Gastroesophageal sphincter (tissue), 3 donors: ENCODE measurements around the gene CTXND1.

Experiments used
- EP300 ChIP-seq: sonication (generic); formaldehyde crosslinking; IDR thresholded peaks from one replicate; pipeline ENCODE4 v1.6.1; 2017; ENCODE audit warnings: antibody characterized with exemption, mild to moderate bottlenecking
- POLR2A ChIP-seq, 2 donors: fragments of 450-650 bp; IDR thresholded peaks; one replicate each; pipeline ENCODE4 v1.6.1; 2017; ENCODE audit warnings: antibody characterized with exemption in 2 of 2, mild to moderate bottlenecking in 2 of 2, moderate library complexity in 1 of 2
- TF ChIP-seq, protein P1 (sequence below), 4 experiments: fragments of 200-600 bp in 2 of 4; fragments of 450-650 bp in 2 of 4; sonication (generic) in 1 of 4; IDR thresholded peaks; one replicate each; pipeline ENCODE4 v1.5.1; 2017 to 2019; ENCODE audit warnings: antibody characterized with exemption in 4 of 4, mild to moderate bottlenecking in 2 of 4, moderate library complexity in 2 of 4

DNA sequence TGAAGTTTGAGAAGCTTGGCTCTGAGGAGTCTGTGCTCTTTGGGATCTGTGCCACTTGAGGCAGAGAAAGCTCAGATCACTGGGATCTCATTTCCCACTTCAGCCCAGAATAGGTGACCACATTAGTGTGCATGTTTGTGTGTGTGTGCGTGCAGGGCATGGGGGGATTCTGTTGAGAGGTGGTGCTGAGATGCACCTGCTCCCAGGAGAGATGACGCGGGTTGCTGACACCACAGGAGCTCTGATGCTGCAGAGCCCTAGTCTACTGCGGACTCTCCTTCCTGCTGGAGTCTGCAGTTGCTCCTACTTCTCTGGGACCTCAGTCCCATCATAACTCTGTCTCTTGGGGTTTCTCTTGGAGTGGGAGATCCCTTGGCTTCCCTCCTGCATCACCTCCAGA, 14.7 kb upstream of the CTXND1 start:
- no peak for TF ChIP-seq EP300
- TF ChIP-seq, protein P1, sequence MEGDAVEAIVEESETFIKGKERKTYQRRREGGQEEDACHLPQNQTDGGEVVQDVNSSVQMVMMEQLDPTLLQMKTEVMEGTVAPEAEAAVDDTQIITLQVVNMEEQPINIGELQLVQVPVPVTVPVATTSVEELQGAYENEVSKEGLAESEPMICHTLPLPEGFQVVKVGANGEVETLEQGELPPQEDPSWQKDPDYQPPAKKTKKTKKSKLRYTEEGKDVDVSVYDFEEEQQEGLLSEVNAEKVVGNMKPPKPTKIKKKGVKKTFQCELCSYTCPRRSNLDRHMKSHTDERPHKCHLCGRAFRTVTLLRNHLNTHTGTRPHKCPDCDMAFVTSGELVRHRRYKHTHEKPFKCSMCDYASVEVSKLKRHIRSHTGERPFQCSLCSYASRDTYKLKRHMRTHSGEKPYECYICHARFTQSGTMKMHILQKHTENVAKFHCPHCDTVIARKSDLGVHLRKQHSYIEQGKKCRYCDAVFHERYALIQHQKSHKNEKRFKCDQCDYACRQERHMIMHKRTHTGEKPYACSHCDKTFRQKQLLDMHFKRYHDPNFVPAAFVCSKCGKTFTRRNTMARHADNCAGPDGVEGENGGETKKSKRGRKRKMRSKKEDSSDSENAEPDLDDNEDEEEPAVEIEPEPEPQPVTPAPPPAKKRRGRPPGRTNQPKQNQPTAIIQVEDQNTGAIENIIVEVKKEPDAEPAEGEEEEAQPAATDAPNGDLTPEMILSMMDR (IDR thresholded peaks at IDR 0.05): no peak
- no peak for TF ChIP-seq POLR2A (IDR thresholded peaks at IDR 0.05)
